Activated CD8-positive, alpha-beta memory T cell treated with anti-CD3 and anti-CD28 coated beads for 36 hours (primary cell): ENCODE measurements around the gene OCA2. TPM values are rescaled to one million over a fixed set of nuclear protein-coding genes. Genes with fewer than 3 reads are reported as not detected.
"Not testable (repeated sequence)": the region's sequence is repeated elsewhere in the genome, so short reads cannot be mapped to it uniquely, and the experiment has no call there.

Source experiments
- CTCF ChIA-PET: fragments of 350-600 bp; sonication (Branson Sonifier 250); formaldehyde crosslinking; loops from one replicate; lab custom pipeline; 2021; ENCODE audit warnings: antibody characterized with exemption; lab: Charles Lee
- POLR2A ChIA-PET: fragments of 350-600 bp; sonication (Branson Sonifier 250); formaldehyde crosslinking; loops from one replicate; lab custom pipeline; 2021; ENCODE audit warnings: antibody characterized with exemption; lab: Charles Lee
- total RNA-seq, 2 experiments: library from RNA; stranded (reverse); gene quantifications; one replicate each; pipeline ENCODE4 v1.2.3, GENCODE V29; 2021

OCA2 gene
- total RNA-seq, 2 experiments from 2014 or later, result not detected

GRCh38 chr15:27770769-27771554 is 328.2 kb downstream of the OCA2 start:
- POLR2A ChIA-PET, result no interaction called here

GRCh38 chr15:27770086-27770607 is 329.0 kb downstream of the OCA2 start:
- CTCF ChIA-PET, result no interaction called here

More at GRCh38 chr15:27770769-27771554, 328.2 kb downstream of the OCA2 start:
- CTCF ChIA-PET, result no interaction called here

GRCh38 chr15:27769652-27770051 is 329.5 kb downstream of the OCA2 start:
- POLR2A ChIA-PET, result no interaction called here
- CTCF ChIA-PET, result no interaction called here

More at GRCh38 chr15:27770086-27770607, 329.0 kb downstream of the OCA2 start:
- POLR2A ChIA-PET, result no interaction called here

- CTCF ChIA-PET, result no interaction called here
Measured at GRCh38 chr15:27768732-27769475, 330.2 kb downstream of the OCA2 start.

GRCh38 chr15:27767918-27768640 is 331.0 kb downstream of the OCA2 start:
- POLR2A ChIA-PET, result no interaction called here
- CTCF ChIA-PET, result no interaction called here

More at GRCh38 chr15:27768732-27769475, 330.2 kb downstream of the OCA2 start:
- POLR2A ChIA-PET, result no interaction called here

GRCh38 chr15:27767430-27767829 is 331.7 kb downstream of the OCA2 start:
- CTCF ChIA-PET, POLR2A ChIA-PET: not testable (repeated sequence)

- ChIA-PET CTCF (no interaction called here), POLR2A (no interaction called here)
Measured at GRCh38 chr15:27764339-27764738, 334.8 kb downstream of the OCA2 start.

- ChIA-PET POLR2A (no interaction called here), CTCF (no interaction called here)
Measured at GRCh38 chr15:27763514-27763913, 335.6 kb downstream of the OCA2 start.

GRCh38 chr15:27762471-27762870 is 336.6 kb downstream of the OCA2 start:
- POLR2A ChIA-PET, result no interaction called here
- CTCF ChIA-PET, result no interaction called here

- POLR2A ChIA-PET, result no interaction called here
- CTCF ChIA-PET, result no interaction called here
Measured at GRCh38 chr15:27757052-27757451, 342.1 kb downstream of the OCA2 start.

- ChIA-PET CTCF (no interaction called here), POLR2A (no interaction called here)
Measured at GRCh38 chr15:27752691-27753090, 346.4 kb downstream of the OCA2 start.

- ChIA-PET CTCF (no interaction called here), POLR2A (no interaction called here)
Measured at GRCh38 chr15:27747997-27748396, 351.1 kb downstream of the OCA2 start.

- POLR2A ChIA-PET, result no interaction called here
- CTCF ChIA-PET, result no interaction called here
Measured at GRCh38 chr15:27746401-27746955, 352.6 kb downstream of the OCA2 start.

GRCh38 chr15:27744641-27745040 is 354.5 kb downstream of the OCA2 start:
- ChIA-PET CTCF (no interaction called here), POLR2A (no interaction called here)

GRCh38 chr15:27743638-27744037 is 355.5 kb downstream of the OCA2 start:
- POLR2A ChIA-PET, result no interaction called here
- CTCF ChIA-PET, result no interaction called here

- POLR2A ChIA-PET, result no interaction called here
- CTCF ChIA-PET, result no interaction called here
Measured at GRCh38 chr15:27742751-27743477, 356.2 kb downstream of the OCA2 start.

- CTCF ChIA-PET, result no interaction called here
- POLR2A ChIA-PET, result no interaction called here
Measured at GRCh38 chr15:27741226-27741860, 357.8 kb downstream of the OCA2 start.

GRCh38 chr15:27734785-27735495 is 364.2 kb downstream of the OCA2 start:
- CTCF ChIA-PET, result no interaction called here
- POLR2A ChIA-PET, result no interaction called here
